Neutrophil (primary cell): ENCODE results near the gene IFIT2.
"Not testable (repeated sequence)": the region's sequence is repeated elsewhere in the genome, so short reads cannot be mapped to it uniquely, and the experiment has no call there.

ENCODE experiments used
- H3K27ac ChIP-seq: fragments of 200-600 bp; sonication (generic); 2 replicates; pipeline ENCODE4 v1.5.1; 2016; ENCODE audit warnings: mild to moderate bottlenecking, moderate library complexity
- H3K27me3 ChIP-seq: fragments of 200-600 bp; sonication (generic); 2 replicates; pipeline ENCODE4 v1.6.0; 2016; ENCODE audit warnings: mild to moderate bottlenecking
- H3K36me3 ChIP-seq: fragments of 200-600 bp; sonication (generic); 2 replicates; pipeline ENCODE4 v1.5.1; 2017
- H3K4me1 ChIP-seq, 2 experiments: fragments of 200-600 bp in 1 of 2; sonication (generic) in 1 of 2; 1 replicate in 1 of 2; 2 replicates in 1 of 2; pipeline versions ENCODE4 v1.5.1 to v1.6.1; 2013 to 2016; ENCODE audit warnings: low read depth in 1 of 2, low read length in 1 of 2, mild to moderate bottlenecking in 1 of 2, moderate library complexity in 1 of 2; ENCODE audit not compliant: control insufficient read depth in 1 of 2, insufficient read depth in 1 of 2
- H3K4me3 ChIP-seq, 2 experiments: fragments of 200-600 bp in 1 of 2; sonication (generic) in 1 of 2; 1 replicate in 1 of 2; 2 replicates in 1 of 2; pipeline ENCODE4 v1.5.1; 2013 to 2016; ENCODE audit warnings: low read depth in 1 of 2, low read length in 1 of 2, mild to moderate bottlenecking in 1 of 2, moderate library complexity in 1 of 2
- H3K9me3 ChIP-seq: fragments of 200-600 bp; sonication (generic); 2 replicates; pipeline ENCODE4 v1.5.1; 2016
- CTCF ChIP-seq: fragments of 200-600 bp; sonication (generic); IDR thresholded peaks from 2 replicates; pipeline ENCODE4 v1.5.1; 2016; ENCODE audit warnings: antibody characterized with exemption

IFIT2 gene

DNA sequence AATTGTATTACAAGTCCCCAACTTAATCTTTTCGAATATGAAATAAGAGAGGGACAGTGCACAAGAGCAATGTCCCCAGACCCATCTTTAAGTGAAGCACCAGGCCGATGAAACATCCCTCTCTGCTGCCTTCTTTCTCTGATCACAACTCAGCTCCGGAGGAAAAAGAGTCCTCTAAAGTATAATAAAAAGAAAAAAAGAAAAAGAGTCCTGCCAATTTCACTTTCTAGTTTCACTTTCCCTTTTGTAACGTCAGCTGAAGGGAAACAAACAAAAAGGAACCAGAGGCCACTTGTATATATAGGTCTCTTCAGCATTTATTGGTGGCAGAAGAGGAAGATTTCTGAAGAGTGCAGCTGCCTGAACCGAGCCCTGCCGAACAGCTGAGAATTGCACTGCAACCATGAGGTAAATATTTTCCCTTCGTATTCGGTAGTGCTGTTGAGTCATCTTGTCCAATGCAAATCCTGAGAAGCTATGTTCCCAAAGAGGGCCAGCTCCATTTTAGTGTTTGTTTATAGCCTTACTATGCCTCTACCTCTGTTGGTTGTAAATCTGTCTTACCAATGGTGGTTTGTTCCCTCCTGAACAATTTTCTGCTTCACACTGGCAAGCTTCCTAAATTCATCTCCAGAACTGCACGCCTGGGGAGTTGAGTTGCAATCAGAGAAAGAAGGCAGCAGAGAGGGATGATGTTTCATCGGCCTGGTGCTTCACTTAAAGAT lies at the start of gene IFIT2:
IFIT2 (plus strand) TSS at position 326 of the 725 bp plus-strand sequence; CDS start at position 404, 78 bp downstream.
- TF ChIP-seq CTCF, result no peak
- Histone ChIP-seq H3K36me3 (peaks cover 13% of the 10 kb centered on the region), H3K9me3 (no peaks in the 10 kb centered on the region), H3K27ac (peak within 1 kb of the TSS; percentile 96), H3K27me3 (no peaks in the 10 kb centered on the region), H3K4me1 (peaks cover 38 to 44% of the 10 kb centered on the region in 2 experiments), H3K4me3 (peak within 1 kb of the TSS; percentile 85 to 92)

DNA sequence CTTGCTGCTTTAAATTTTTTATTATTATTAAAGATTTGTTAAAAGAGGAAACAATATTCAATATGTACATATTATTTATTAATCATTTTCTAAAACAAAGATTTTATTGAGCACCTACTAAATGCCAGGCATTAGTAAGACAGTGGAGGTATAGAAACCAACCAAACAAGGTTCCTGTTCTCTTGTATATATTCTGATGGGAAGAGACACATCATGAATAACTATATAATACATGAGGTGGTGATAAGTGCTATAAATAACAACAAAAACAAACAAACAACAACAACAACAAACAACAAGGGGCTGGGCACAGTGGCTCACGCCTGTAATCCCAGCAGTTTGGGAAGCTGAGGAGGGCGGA lies 49.6 kb upstream of the IFIT2 start:
- Histone ChIP-seq H3K9me3 (no peaks in the 10 kb centered on the region), H3K27me3 (peaks cover 22% of the 10 kb centered on the region), H3K4me1 (peaks cover 18 to 23% of the 10 kb centered on the region in 2 experiments), H3K27ac (no peak overlapping the region), H3K4me3 (peak overlapping the region; percentile 62 to 74), H3K36me3 (no peaks in the 10 kb centered on the region)
- no peak for TF ChIP-seq CTCF

DNA sequence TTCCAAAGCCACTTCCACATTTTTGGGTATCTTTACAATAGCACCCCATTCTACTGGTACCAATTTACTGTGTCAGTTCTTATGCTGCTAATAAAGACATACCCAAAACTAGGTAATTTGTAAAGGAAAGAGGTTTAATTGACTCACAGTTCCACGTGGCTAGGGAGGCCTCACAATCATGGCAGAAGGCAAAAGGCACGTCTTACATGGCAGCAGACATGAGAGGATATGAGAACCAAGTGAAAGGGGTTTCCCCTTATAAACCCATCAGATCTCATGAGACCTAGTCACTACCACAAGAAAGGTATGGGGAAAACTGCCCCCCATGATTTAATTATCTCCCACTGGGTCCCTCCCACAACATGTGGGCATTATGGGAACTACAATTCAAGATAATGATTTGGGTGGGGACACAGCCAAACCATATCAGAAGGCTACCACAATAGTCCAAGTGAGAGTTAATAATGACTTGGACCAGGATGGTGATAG lies 46.7 kb upstream of the IFIT2 start:
- not testable (repeated sequence) for H3K36me3 ChIP-seq
- H3K4me1 ChIP-seq, result peaks cover 18 to 23% of the 10 kb centered on the region in 2 experiments

DNA sequence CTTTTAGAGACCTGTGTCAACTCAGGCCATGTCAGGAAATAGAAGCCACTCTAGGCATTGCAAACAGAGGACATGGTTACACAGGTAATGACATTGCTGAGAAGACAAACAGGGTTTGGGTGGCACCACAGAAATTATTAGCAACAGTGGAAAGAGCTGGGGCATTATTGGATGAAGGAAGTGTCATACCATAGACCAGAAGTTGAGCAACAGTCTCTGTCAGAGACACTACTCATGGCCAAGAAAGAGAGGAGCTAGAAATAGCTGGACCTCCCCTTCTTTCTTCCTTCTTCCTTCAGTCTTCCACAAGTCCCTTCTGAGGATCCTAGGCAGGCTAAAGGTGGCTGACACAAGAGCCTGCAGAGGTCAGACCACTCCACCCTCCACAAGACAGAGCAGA lies 46.1 kb upstream of the IFIT2 start:
- Histone ChIP-seq H3K9me3 (no peaks in the 10 kb centered on the region), H3K36me3 (no peaks in the 10 kb centered on the region), H3K27me3 (peaks cover 17% of the 10 kb centered on the region), H3K4me3 (no peak overlapping the region), H3K4me1 (peaks cover 22 to 29% of the 10 kb centered on the region in 2 experiments), H3K27ac (no peak overlapping the region)
- no peak for TF ChIP-seq CTCF

More for the DNA sequence above, 46.7 kb upstream of the IFIT2 start:
- peaks cover 24% of the 10 kb centered on the region for H3K27me3 ChIP-seq
- H3K4me3 ChIP-seq, H3K9me3 ChIP-seq, H3K27ac ChIP-seq: not testable (repeated sequence)

DNA sequence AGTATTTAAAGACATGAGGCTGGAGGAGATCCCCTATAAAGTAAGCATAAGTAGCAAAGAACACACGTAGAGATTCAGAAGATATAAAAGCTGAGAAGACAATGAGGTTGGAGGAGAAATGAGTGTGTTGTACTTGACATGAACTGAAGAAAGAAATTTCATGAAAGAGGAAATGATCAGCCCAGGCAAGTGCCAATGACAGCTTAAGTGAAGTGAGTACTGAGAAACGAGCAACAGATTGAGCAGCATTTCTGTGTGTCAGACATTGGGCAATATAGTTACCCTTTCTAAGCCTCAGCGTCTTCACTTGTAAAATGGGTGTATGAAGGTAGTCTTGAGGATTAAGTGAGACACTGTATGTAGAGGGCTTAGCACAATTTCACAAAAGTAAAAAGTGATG lies 45.5 kb upstream of the IFIT2 start:
- no peak overlapping the region for H3K27ac ChIP-seq
- H3K36me3 ChIP-seq, result no peaks in the 10 kb centered on the region
- no peaks in the 10 kb centered on the region for H3K9me3 ChIP-seq
- no peak for TF ChIP-seq CTCF
- H3K4me3 ChIP-seq, result no peak overlapping the region
- peaks cover 20 to 23% of the 10 kb centered on the region in 2 experiments for H3K4me1 ChIP-seq
- H3K27me3 ChIP-seq, result peaks cover 12% of the 10 kb centered on the region

DNA sequence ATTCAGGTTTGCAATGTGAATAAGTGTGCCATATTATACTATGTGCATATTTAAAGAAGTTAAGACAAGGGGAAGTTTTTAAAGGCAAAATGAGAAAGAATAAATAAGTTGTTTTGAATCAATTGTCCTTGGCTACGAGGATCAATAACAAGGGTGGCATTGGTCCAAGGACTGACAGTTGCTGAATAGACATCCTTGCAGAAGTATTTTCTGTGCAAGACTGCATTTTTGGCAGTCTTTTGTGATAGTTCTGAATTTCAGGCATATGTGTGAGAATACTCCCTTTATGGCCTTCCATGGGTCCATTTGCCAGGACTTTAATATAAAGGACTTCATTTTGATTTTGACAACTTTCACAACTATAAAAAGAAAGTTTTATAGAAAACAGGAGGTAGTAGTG lies 44.9 kb upstream of the IFIT2 start:
- peaks cover 5% of the 10 kb centered on the region for H3K27me3 ChIP-seq
- H3K4me3 ChIP-seq, result no peak overlapping the region
- H3K36me3 ChIP-seq, result no peaks in the 10 kb centered on the region
- no peak overlapping the region for H3K27ac ChIP-seq
- no peak for TF ChIP-seq CTCF
- peaks cover 13 to 17% of the 10 kb centered on the region in 2 experiments for H3K4me1 ChIP-seq
- H3K9me3 ChIP-seq, result no peaks in the 10 kb centered on the region
